HG03354 (cell line): ENCODE data around the gene FAM53B.

Experiments used
- ATAC-seq: cut with Tn5 transposase; IDR thresholded peaks from one replicate; pipeline ENCODE4 v1.9.1; 2021; ENCODE audit warnings: mild to moderate bottlenecking; ENCODE audit not compliant: unreplicated experiment, poor library complexity, severe bottlenecking

FAM53B gene

DNA sequence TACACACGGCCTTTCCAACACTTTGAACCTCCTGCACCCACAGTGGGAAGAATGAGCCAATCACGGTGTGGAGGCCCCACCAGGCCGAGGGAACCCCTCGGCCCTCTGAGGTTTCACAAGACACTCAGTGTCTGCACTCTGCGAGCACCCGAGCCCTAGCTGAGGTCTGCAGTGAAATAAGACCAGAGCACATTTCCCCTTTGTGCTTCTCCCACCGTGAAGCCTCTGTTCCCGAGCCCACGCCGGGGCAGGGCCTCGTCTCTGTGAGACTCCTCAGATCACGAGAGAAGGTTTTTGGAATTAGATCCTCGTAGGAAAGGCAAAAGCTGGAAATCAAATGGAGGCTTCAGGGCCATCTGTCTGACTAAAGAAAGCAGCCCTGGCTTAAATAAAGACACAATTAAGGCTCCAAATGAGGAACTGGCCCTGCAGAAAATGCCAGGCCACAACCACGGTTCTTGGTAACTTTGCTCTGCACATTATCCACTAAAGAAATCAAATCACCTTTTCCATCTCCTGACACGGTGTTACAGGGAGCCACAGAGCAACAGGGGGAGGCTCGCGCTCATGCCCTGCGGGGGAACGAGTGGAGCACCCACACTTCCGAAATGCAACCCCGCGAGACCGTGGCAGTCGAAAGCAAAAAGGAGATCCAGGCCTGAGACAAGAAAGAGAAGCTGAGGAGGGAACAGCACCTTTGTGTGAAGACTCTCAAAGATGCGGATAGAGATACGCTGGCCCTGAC lies 43.7 kb downstream of the FAM53B start:
- no peak for ATAC-seq

GRCh38 chr10:124699471-124700292 lies 44.5 kb downstream of the FAM53B start:
- ATAC-seq: no peak

- ATAC-seq: no peak
Measured at GRCh38 chr10:124698545-124699469, 45.4 kb downstream of the FAM53B start.

- no peak for ATAC-seq
Measured at GRCh38 chr10:124697837-124698544, 46.2 kb downstream of the FAM53B start.

DNA sequence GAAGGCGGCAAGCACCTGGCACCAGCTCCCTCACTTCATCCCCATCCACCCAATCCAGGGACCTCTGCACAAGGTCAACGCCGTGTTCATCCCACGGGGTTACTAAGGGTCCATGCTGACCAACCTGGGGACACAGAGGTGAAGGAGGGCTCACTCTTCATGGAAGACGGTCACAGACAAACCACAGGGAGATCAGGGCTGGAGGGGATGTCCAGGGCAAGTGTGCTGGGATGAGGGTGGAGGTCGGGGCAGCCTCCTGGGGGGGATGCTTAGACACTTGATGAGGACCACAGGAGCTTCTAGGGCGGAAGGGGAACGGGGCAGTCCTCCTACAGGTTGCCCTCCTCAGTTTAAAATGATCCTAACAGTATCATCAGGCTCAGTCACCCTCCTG lies 46.7 kb downstream of the FAM53B start:
- no peak for ATAC-seq

GRCh38 chr10:124696446-124697392 lies 47.5 kb downstream of the FAM53B start:
- ATAC-seq: peak; percentile 79

DNA sequence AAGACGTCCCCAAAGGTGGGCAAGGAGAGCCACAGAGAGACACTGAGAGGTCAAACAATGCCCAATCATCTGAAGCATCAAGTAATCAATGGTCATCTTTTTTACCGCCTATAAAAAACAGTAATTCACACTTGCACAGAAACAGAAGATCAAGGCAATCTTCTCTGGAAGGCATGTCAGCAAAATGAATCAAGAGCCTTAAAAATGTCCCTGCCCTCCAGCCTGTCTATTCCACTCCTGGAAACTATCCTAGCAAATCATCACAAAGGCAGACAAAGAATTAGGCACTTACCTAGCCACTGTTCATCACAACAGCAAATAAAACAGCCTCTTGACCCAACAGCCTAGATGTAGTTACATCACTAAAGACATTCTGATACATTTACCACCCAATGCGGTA lies 48.9 kb downstream of the FAM53B start:
- no peak for ATAC-seq

GRCh38 chr10:124694481-124695220 lies 49.5 kb downstream of the FAM53B start:
- ATAC-seq: no peak

GRCh38 chr10:124693801-124694416 lies 50.3 kb downstream of the FAM53B start:
- peak; percentile 31 for ATAC-seq

- no peak for ATAC-seq
Measured at GRCh38 chr10:124693396-124693795, 50.8 kb downstream of the FAM53B start.

DNA sequence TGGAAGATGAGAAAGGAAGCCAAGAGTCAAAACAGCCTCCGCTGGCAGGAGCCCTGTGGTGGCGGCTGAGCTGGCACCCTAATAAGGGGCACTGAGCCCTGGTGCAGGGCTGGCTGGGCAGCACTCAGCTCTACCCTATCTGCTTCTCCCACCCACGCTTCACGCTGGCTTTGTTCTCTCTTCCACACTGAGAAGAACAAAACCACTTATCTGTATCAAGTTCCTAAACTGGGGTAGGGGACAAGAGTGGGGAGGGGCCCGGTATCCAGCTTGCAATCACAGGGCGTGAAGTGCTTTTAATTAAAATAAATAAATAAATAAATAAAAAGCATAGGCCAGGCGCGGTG lies 52.1 kb downstream of the FAM53B start:
- no peak for ATAC-seq

- ATAC-seq: no peak
Measured at GRCh38 chr10:124691421-124692099, 52.6 kb downstream of the FAM53B start.

DNA sequence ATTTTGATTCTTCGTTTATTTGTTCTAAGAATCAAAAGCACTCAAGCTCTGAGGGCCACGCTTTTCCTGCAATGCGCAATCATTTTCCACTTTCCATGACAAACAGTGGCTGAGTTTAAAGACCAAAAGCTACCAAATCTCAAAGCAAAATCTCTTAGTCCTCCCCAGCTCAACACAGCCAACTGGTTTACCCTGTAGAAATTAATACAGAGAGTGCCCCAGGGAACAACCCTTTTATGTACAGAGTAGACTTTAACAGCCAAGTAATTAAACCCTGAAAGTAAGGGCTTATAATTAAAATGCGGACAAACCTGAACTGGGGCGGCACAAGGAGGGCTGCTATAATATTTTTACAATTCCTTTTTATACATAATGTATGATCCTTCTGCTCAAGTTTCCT lies 53.2 kb downstream of the FAM53B start:
- no peak for ATAC-seq

- no peak for ATAC-seq
Measured at GRCh38 chr10:124689911-124690498, 54.2 kb downstream of the FAM53B start.

GRCh38 chr10:124688889-124689670 lies 55.1 kb downstream of the FAM53B start:
- ATAC-seq: peak; percentile 86

GRCh38 chr10:124688386-124688785 lies 55.8 kb downstream of the FAM53B start:
- ATAC-seq: no peak
